GM18907 (cell line): ENCODE measurements around the gene FNDC10.
"Not testable (repeated sequence)": the region's sequence is repeated elsewhere in the genome, so short reads cannot be mapped to it uniquely, and the experiment has no call there.

Experiments used
- ATAC-seq: cut with Tn5 transposase; IDR thresholded peaks from one replicate; pipeline ENCODE4 v1.9.1; 2021; ENCODE audit warnings: mild to moderate bottlenecking, moderate library complexity; ENCODE audit not compliant: unreplicated experiment

FNDC10 gene

GRCh38 chr1:1599935-1600860 is at the start of gene FNDC10:
FNDC10 (minus strand) TSS chr1:1600135; CDS start chr1:1600015, 120 bp downstream.
- ATAC-seq, result no peak

GRCh38 chr1:1648265-1648664 is 48.3 kb upstream of the FNDC10 start:
- not testable (repeated sequence) for ATAC-seq

GRCh38 chr1:1647567-1648241 is 47.8 kb upstream of the FNDC10 start:
- not testable (repeated sequence) for ATAC-seq

- not testable (repeated sequence) for ATAC-seq
Measured at GRCh38 chr1:1646326-1646725, 46.4 kb upstream of the FNDC10 start.

GRCh38 chr1:1640711-1641461 is 41.0 kb upstream of the FNDC10 start:
- ATAC-seq, result not testable (repeated sequence)

- not testable (repeated sequence) for ATAC-seq
Measured at GRCh38 chr1:1640081-1640480, 40.1 kb upstream of the FNDC10 start.

- not testable (repeated sequence) for ATAC-seq
Measured at GRCh38 chr1:1639368-1639767, 39.4 kb upstream of the FNDC10 start.

- ATAC-seq, result not testable (repeated sequence)
Measured at GRCh38 chr1:1638528-1638927, 38.6 kb upstream of the FNDC10 start.

GRCh38 chr1:1637479-1637875 is 37.5 kb upstream of the FNDC10 start:
- not testable (repeated sequence) for ATAC-seq

GRCh38 chr1:1636621-1637478 is 36.9 kb upstream of the FNDC10 start:
- ATAC-seq, result not testable (repeated sequence)

- ATAC-seq, result not testable (repeated sequence)
Measured at GRCh38 chr1:1634613-1635012, 34.7 kb upstream of the FNDC10 start.

GRCh38 chr1:1633409-1633808 is 33.5 kb upstream of the FNDC10 start:
- not testable (repeated sequence) for ATAC-seq

- ATAC-seq, result no peak
Measured at GRCh38 chr1:1631782-1632420, 32.0 kb upstream of the FNDC10 start, which contains the start of gene MMP23B. MMP23B (plus strand) TSS chr1:1632173; CDS start chr1:1632219, 46 bp downstream.

- no peak for ATAC-seq
Measured at GRCh38 chr1:1630965-1631781, 31.2 kb upstream of the FNDC10 start.

GRCh38 chr1:1630191-1630964 is 30.4 kb upstream of the FNDC10 start:
- ATAC-seq, result peak; percentile 51

- ATAC-seq, result no peak
Measured at GRCh38 chr1:1629430-1630190, 29.7 kb upstream of the FNDC10 start.

- ATAC-seq, result no peak
Measured at GRCh38 chr1:1628754-1629429, 29.0 kb upstream of the FNDC10 start.
